Naive thymus-derived CD4-positive, alpha-beta T cell (primary cell): ENCODE measurements around the gene SEMA4D. TPM values are rescaled to one million over a fixed set of nuclear protein-coding genes. Genes with fewer than 3 reads are reported as not detected.

Source experiments
- ATAC-seq: fragments of 150-1000 bp; cut with Tn5 transposase; 2 replicates; pipeline ENCODE4 v1.10.0; 2021; ENCODE audit warnings: mild to moderate bottlenecking, moderate library complexity
- CTCF ChIA-PET: fragments of 350-600 bp; sonication (Branson Sonifier 250); formaldehyde crosslinking; loops from one replicate; lab custom pipeline; 2021; ENCODE audit warnings: antibody characterized with exemption; lab: Charles Lee
- POLR2A ChIA-PET: fragments of 350-600 bp; sonication (Branson Sonifier 250); formaldehyde crosslinking; loops from one replicate; lab custom pipeline; 2021; ENCODE audit warnings: antibody characterized with exemption, inconsistent platforms; lab: Charles Lee
- DNase-seq, 9 donors: peaks; one replicate each; pipeline versions ENCODE4 v3.0.0 to v3.0.0-alpha.2; 2020 to 2022; ENCODE audit warnings: mixed read lengths in 1 of 9
- H3K27ac ChIP-seq: one replicate; pipeline ENCODE4 v1.7.0; 2013; ENCODE audit warnings: mild to moderate bottlenecking, low read depth, low read length, moderate library complexity
- H3K27me3 ChIP-seq, 2 donors: one replicate each; pipeline ENCODE4 v1.7.0; 2013; ENCODE audit warnings: low read length in 2 of 2, mild to moderate bottlenecking in 2 of 2, moderate library complexity in 2 of 2; ENCODE audit not compliant: control insufficient read depth in 2 of 2, insufficient read depth in 2 of 2
- H3K36me3 ChIP-seq, 3 experiments: 1 replicate in 2 of 3; 2 replicates in 1 of 3; pipeline ENCODE4 v1.7.0; 2013; ENCODE audit warnings: low read length in 3 of 3, mild to moderate bottlenecking in 3 of 3, moderate library complexity in 1 of 3; ENCODE audit not compliant: insufficient read depth in 3 of 3, control insufficient read depth in 2 of 3
- H3K4me1 ChIP-seq, 2 donors: one replicate each; pipeline ENCODE4 v1.7.0; 2013; ENCODE audit warnings: low read length in 2 of 2, mild to moderate bottlenecking in 2 of 2, moderate library complexity in 1 of 2; ENCODE audit not compliant: control insufficient read depth in 2 of 2, insufficient read depth in 2 of 2
- H3K4me3 ChIP-seq: 2 replicates; pipeline ENCODE4 v1.7.0; 2013; ENCODE audit warnings: mild to moderate bottlenecking, low read length
- H3K9me3 ChIP-seq, 3 experiments: 1 replicate in 2 of 3; 2 replicates in 1 of 3; pipeline ENCODE4 v1.7.0; 2013; ENCODE audit warnings: low read length in 3 of 3; ENCODE audit not compliant: control insufficient read depth in 2 of 3
- H3K27ac Mint-ChIP-seq, 9 donors: one replicate each; pipeline ENCODE4 v1.8.0; 2020 to 2022; ENCODE audit warnings: mixed read lengths in 9 of 9, mild to moderate bottlenecking in 8 of 9, moderate library complexity in 5 of 9, inconsistent platforms in 2 of 9
- H3K27me3 Mint-ChIP-seq, 5 donors: one replicate each; pipeline ENCODE4 v1.8.0; 2021 to 2022; ENCODE audit warnings: mixed read lengths in 5 of 5, mild to moderate bottlenecking in 1 of 5
- H3K36me3 Mint-ChIP-seq, 5 donors: one replicate each; pipeline ENCODE4 v1.8.0; 2020 to 2022; ENCODE audit warnings: mixed read lengths in 5 of 5, mild to moderate bottlenecking in 3 of 5, inconsistent platforms in 1 of 5
- H3K4me1 Mint-ChIP-seq, 7 donors: one replicate each; pipeline ENCODE4 v1.8.0; 2020 to 2022; ENCODE audit warnings: mixed read lengths in 7 of 7, mild to moderate bottlenecking in 3 of 7, inconsistent platforms in 1 of 7
- H3K4me3 Mint-ChIP-seq, 10 donors: one replicate each; pipeline ENCODE4 v1.8.0; 2020 to 2022; ENCODE audit warnings: mild to moderate bottlenecking in 10 of 10, mixed read lengths in 10 of 10, moderate library complexity in 6 of 10, inconsistent platforms in 2 of 10
- H3K9me3 Mint-ChIP-seq, 11 donors: one replicate each; pipeline ENCODE4 v1.8.0; 2020 to 2022; ENCODE audit warnings: mixed read lengths in 11 of 11, mild to moderate bottlenecking in 4 of 11, inconsistent platforms in 1 of 11, moderate library complexity in 1 of 11
- intact Hi-C, 2 donors: fragments of 100-400 bp; cut with micrococcal nuclease; formaldehyde crosslinking; loops; one replicate each; pipeline ENCODE4 v1.15.1; 2023
- polyA plus RNA-seq, 2 donors: library from polyadenylated mRNA; unstranded; fragments of 300-500 nt; fragmentation: Illumina TruSeq; gene quantifications; one replicate each; pipeline ENCODE4 v1.2.3, GENCODE V29; 2021
- total RNA-seq, 6 experiments: library from RNA in 5 of 6; stranded (reverse) in 5 of 6; gene quantifications; 1 replicate in 5 of 6; 2 replicates in 1 of 6; pipeline ENCODE4 v1.2.3 and lab custom pipeline; 2021 to 2026

SEMA4D gene
- total and polyA plus RNA-seq, 7 experiments from 2014 or later = 114 to 465 (median 448) TPM

DNA sequence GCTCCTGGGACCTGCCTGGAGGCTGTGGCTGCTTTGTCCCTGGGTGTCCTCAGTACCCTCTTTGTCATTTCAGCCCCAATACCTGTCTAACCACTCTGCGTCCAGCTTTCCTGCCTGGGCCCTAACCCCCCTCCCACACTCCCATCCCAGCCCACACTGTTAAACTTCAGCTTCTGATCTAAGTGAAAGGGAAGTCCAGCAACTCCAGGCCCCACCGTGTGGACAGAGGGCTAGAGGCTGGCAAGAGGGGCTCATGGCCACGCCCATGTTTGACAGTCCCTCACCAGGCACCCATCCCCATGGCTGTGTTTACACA, 56.3 kb downstream of the SEMA4D start:
- Histone ChIP-seq H3K4me1 (peaks cover 86 to 89% of the 10 kb centered on the region in 2 donors), H3K27me3 (no peaks in the 10 kb centered on the region), H3K4me3 (no peak overlapping the region), H3K36me3 (peaks cover 0 to 39% (median 10%) of the 10 kb centered on the region in 3 experiments), H3K27ac (peak overlapping the region; percentile 72), H3K9me3 (no peaks in the 10 kb centered on the region)
- ChIA-PET POLR2A (interaction anchor here (0.7 to 2.0 kb wide), 4 partner anchors 22 to 304 kb away, joined by 3 to 5 read pairs (median 3); no protein-coding TSS in a partner anchor), CTCF (interaction anchor here (0.7 to 2.5 kb wide), 3 partner anchors 98 to 108 kb away, joined by 3 to 14 read pairs (median 3); no protein-coding TSS in a partner anchor)
- Mint-ChIP-seq H3K4me3 (peak overlapping the region in 6 of 10 donors; percentile 6 to 74 (median 52)), H3K27me3 (no peaks in the 10 kb centered on the region), H3K27ac (peak overlapping the region; percentile 47 to 98 (median 92)), H3K4me1 (peaks cover 72 to 92% (median 88%) of the 10 kb centered on the region in 7 donors), H3K36me3 (peaks cover 0 to 27% (median 18%) of the 10 kb centered on the region in 5 donors), H3K9me3 (no peaks in the 10 kb centered on the region)
- DNase-seq = no peak
- intact Hi-C loops = loop anchor here in 1 of 2 donors (5.0 kb wide), 1 partner anchor 301 kb away; no protein-coding TSS in a partner anchor
- no peak for ATAC-seq

DNA sequence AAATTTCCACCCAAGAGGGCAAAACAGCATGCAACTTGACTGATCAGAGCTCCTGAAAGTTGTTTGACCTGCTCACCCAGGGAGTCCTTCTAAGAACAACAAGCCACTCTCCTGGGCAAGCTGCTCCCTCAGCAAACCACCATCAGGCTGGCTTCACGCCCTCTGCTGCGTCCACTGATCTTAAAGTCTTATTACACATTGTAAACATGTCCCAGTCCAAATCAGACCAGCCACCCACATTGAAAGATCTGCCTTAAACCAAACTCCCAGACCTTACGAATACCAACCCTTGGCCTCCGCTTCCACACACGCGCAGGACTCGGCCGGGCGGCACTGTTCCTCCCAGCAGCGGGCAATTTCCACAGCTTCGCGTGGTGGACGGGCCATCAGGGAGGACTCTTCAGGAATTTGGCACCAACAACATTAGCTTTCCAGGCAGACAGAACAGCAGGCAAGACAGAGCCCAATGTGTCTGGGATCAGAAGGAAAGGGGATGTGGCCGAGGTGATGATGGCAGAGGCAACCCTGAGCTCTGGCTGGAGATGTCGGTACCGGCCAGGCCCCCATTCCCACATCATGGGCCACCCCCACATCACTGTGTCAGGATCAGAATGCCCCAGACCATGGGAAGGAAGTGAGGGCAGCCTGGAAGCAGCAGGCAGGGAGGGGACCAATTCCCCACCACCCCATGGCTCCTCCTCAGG, 56.8 kb downstream of the SEMA4D start:
- H3K4me3 Mint-ChIP-seq = peak overlapping the region; percentile 43 to 74 (median 61)
- peaks cover 72 to 92% (median 88%) of the 10 kb centered on the region in 7 donors for H3K4me1 Mint-ChIP-seq
- DNase-seq = no peak
- H3K27ac Mint-ChIP-seq = peak overlapping the region; percentile 84 to 98 (median 92)
- no peaks in the 10 kb centered on the region for H3K27me3 Mint-ChIP-seq
- CTCF ChIA-PET = interaction anchor here (1.2 to 2.5 kb wide), 3 partner anchors 12 to 108 kb away, joined by 3 to 14 read pairs (median 5); no protein-coding TSS in a partner anchor
- H3K4me1 ChIP-seq = peaks cover 86 to 89% of the 10 kb centered on the region in 2 donors
- H3K4me3 ChIP-seq = no peak overlapping the region
- H3K27ac ChIP-seq = peak overlapping the region; percentile 72
- no peaks in the 10 kb centered on the region for H3K27me3 ChIP-seq
- no peaks in the 10 kb centered on the region for H3K9me3 Mint-ChIP-seq
- peaks cover 0 to 27% (median 18%) of the 10 kb centered on the region in 5 donors for H3K36me3 Mint-ChIP-seq
- intact Hi-C loops = loop anchor here in 1 of 2 donors (5.0 kb wide), 1 partner anchor 301 kb away; no protein-coding TSS in a partner anchor
- POLR2A ChIA-PET = interaction anchor here (0.7 to 1.9 kb wide), 9 partner anchors 8 to 305 kb away, joined by 3 to 10 read pairs (median 3); no protein-coding TSS in a partner anchor
- ATAC-seq = no peak
- H3K9me3 ChIP-seq = no peaks in the 10 kb centered on the region
- peaks cover 0 to 36% (median 10%) of the 10 kb centered on the region in 3 experiments for H3K36me3 ChIP-seq

DNA sequence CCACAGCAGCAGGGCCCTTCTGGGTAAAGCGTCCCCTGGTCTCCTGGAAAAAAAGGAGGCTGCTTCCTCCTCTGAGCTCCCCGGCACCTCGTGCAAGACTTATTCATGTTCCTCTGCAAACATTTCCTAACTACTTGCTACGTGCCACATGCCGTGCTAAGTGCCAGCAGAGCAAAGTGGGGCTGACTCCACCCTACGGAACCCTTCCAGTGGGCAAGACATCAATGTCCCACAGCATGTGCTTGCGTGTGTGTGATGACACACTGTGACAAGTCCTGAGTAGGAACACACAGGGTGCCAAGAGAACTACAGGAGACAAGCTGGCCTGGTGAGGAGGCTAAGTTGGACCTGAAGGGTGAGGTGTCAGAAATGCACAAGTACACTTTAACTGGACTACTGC, 57.4 kb downstream of the SEMA4D start:
- peak; percentile 57 for ATAC-seq
- H3K27ac Mint-ChIP-seq = peak overlapping the region; percentile 84 to 98 (median 92)
- H3K9me3 ChIP-seq = no peaks in the 10 kb centered on the region
- no peaks in the 10 kb centered on the region for H3K27me3 ChIP-seq
- peaks cover 70 to 92% (median 87%) of the 10 kb centered on the region in 7 donors for H3K4me1 Mint-ChIP-seq
- peaks cover 86 to 89% of the 10 kb centered on the region in 2 donors for H3K4me1 ChIP-seq
- H3K27ac ChIP-seq = peak overlapping the region; percentile 72
- no peak overlapping the region for H3K4me3 ChIP-seq
- POLR2A ChIA-PET = interaction anchor here (1.0 to 1.9 kb wide), 9 partner anchors 9 to 108 kb away, joined by 3 to 10 read pairs (median 4); no protein-coding TSS in a partner anchor
- DNase-seq = no peak
- no peaks in the 10 kb centered on the region for H3K27me3 Mint-ChIP-seq
- peak overlapping the region; percentile 43 to 74 (median 64) for H3K4me3 Mint-ChIP-seq
- peaks cover 0 to 30% (median 10%) of the 10 kb centered on the region in 3 experiments for H3K36me3 ChIP-seq
- peaks cover 0 to 27% (median 18%) of the 10 kb centered on the region in 5 donors for H3K36me3 Mint-ChIP-seq
- CTCF ChIA-PET = interaction anchor here (1.2 to 2.5 kb wide), 3 partner anchors 12 to 109 kb away, joined by 3 to 14 read pairs (median 5); no protein-coding TSS in a partner anchor
- H3K9me3 Mint-ChIP-seq = no peaks in the 10 kb centered on the region
- intact Hi-C loops = loop anchor here in 1 of 2 donors (5.0 kb wide), 1 partner anchor 302 kb away; no protein-coding TSS in a partner anchor

DNA sequence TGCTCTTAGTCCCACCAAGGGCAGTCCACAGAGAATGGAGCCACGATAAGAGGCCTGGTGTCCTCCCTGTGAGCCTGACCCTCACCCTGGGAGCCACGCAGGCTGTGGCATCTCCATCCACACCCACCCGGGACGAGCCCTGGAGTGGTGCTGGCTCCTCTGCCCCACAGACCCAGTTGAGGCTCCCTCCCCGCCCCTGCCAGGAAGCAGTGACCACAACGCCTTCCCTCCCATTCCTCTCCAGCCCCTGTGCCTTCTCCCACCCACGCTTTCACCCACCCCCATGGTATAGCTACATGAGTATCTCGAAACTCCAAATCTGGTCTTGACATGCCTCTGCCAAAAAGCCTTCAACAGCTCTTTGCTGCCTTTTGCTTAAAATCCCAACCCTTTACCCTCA, 57.9 kb downstream of the SEMA4D start:
- peaks cover 73 to 92% (median 87%) of the 10 kb centered on the region in 7 donors for H3K4me1 Mint-ChIP-seq
- POLR2A ChIA-PET = interaction anchor here (1.2 to 1.9 kb wide), 5 partner anchors 9 to 109 kb away, joined by 3 to 10 read pairs (median 5); no protein-coding TSS in a partner anchor
- Histone ChIP-seq H3K36me3 (peaks cover 0 to 30% (median 9%) of the 10 kb centered on the region in 3 experiments), H3K27me3 (no peaks in the 10 kb centered on the region), H3K4me3 (no peak overlapping the region), H3K9me3 (no peaks in the 10 kb centered on the region), H3K4me1 (peaks cover 86 to 89% of the 10 kb centered on the region in 2 donors), H3K27ac (peak overlapping the region; percentile 72)
- peak overlapping the region; percentile 25 to 74 (median 64) for H3K4me3 Mint-ChIP-seq
- CTCF ChIA-PET = interaction anchor here (1.1 to 2.5 kb wide), 3 partner anchors 11 to 109 kb away, joined by 5 to 14 read pairs (median 7); no protein-coding TSS in a partner anchor
- H3K36me3 Mint-ChIP-seq = peaks cover 0 to 23% (median 18%) of the 10 kb centered on the region in 5 donors
- H3K27me3 Mint-ChIP-seq = no peaks in the 10 kb centered on the region
- H3K27ac Mint-ChIP-seq = peak overlapping the region; percentile 84 to 98 (median 92)
- intact Hi-C loops = loop anchor here in 1 of 2 donors (5.0 kb wide), 1 partner anchor 302 kb away; no protein-coding TSS in a partner anchor
- DNase-seq (no peak), ATAC-seq (no peak)
- no peaks in the 10 kb centered on the region for H3K9me3 Mint-ChIP-seq

DNA sequence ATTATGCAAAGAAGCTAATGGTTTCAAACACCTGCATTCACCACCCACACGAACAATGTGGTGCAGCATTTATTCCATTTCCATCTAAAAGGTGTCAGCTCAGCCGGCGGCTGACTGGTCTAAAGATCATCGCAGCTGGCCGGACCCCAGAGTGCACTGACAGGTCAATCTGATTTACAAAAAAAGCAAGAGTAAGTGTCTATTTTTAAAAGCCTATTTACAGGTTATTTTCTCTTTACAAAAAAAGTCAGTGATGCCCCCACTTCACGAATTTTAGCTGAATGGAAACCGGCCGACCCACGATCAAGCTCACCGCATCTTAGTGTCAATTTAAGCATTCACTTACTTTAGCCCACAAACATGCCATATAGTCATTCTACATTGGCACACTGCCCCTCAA, 58.3 kb downstream of the SEMA4D start:
- peak overlapping the region in 8 of 10 donors; percentile 12 to 74 (median 40) for H3K4me3 Mint-ChIP-seq
- ATAC-seq (no peak), DNase-seq (no peak)
- Histone ChIP-seq H3K27ac (peak overlapping the region; percentile 72), H3K27me3 (no peaks in the 10 kb centered on the region), H3K9me3 (no peaks in the 10 kb centered on the region), H3K4me1 (peaks cover 85 to 89% of the 10 kb centered on the region in 2 donors), H3K4me3 (no peak overlapping the region), H3K36me3 (peaks cover 0 to 30% (median 5%) of the 10 kb centered on the region in 3 experiments)
- H3K9me3 Mint-ChIP-seq = no peaks in the 10 kb centered on the region
- POLR2A ChIA-PET = interaction anchor here (0.9 to 1.9 kb wide), 3 partner anchors 10 to 30 kb away, joined by 4 to 10 read pairs (median 6); no protein-coding TSS in a partner anchor
- H3K27me3 Mint-ChIP-seq = no peaks in the 10 kb centered on the region
- intact Hi-C loops = no loop called here
- peak overlapping the region; percentile 84 to 98 (median 92) for H3K27ac Mint-ChIP-seq
- peaks cover 0 to 23% (median 17%) of the 10 kb centered on the region in 5 donors for H3K36me3 Mint-ChIP-seq
- H3K4me1 Mint-ChIP-seq = peaks cover 72 to 92% (median 87%) of the 10 kb centered on the region in 7 donors
- CTCF ChIA-PET = interaction anchor here (1.1 to 2.5 kb wide), 2 partner anchors 10 to 110 kb away, joined by 7 to 14 read pairs; no protein-coding TSS in a partner anchor

DNA sequence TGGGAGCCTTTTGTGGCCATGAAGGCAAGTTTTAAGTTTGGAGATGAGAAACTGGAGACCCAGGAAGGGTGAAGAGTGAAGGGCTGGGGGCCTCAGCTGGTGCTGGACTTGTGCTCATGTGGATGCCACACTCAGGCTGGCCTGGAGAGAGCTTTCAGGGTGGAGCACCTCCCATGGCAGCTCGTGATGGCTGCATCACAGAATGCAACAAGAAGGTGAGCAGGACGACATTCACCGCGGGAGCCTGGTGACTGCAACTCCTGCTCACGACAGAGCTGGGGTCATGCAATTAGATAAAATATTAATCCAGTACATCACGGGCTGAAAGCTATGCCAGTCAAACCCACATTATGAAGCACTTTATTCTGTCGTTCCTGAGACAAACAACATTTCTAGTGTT, 59.7 kb downstream of the SEMA4D start:
- POLR2A ChIA-PET = interaction anchor here (0.7 to 1.1 kb wide), 3 partner anchors 11 to 59 kb away, joined by 4 to 7 read pairs (median 6); no protein-coding TSS in a partner anchor
- peak overlapping the region; percentile 62 for H3K27ac ChIP-seq
- peaks cover 78 to 79% of the 10 kb centered on the region in 2 donors for H3K4me1 ChIP-seq
- no peak overlapping the region for H3K4me3 ChIP-seq
- Mint-ChIP-seq H3K36me3 (peaks cover 0 to 19% (median 15%) of the 10 kb centered on the region in 5 donors), H3K27ac (peak overlapping the region; percentile 80 to 95 (median 87)), H3K4me1 (peaks cover 70 to 94% (median 91%) of the 10 kb centered on the region in 7 donors), H3K9me3 (no peaks in the 10 kb centered on the region), H3K27me3 (no peaks in the 10 kb centered on the region), H3K4me3 (peak overlapping the region; percentile 26 to 80 (median 74))
- H3K36me3 ChIP-seq = peaks cover 0 to 36% (median 3%) of the 10 kb centered on the region in 3 experiments
- CTCF ChIA-PET = no interaction called here
- no peaks in the 10 kb centered on the region for H3K9me3 ChIP-seq
- intact Hi-C loops = no loop called here
- DNase-seq = no peak
- ATAC-seq = no peak
- no peaks in the 10 kb centered on the region for H3K27me3 ChIP-seq
